Femur (tissue), 1 donor: Measurements from ENCODE around the gene CLEC16A.
A peak's percentile ranks its signal among the peaks of the same experiment; 100 is the strongest.

Source experiments
- DNase-seq: peaks from one replicate; pipeline ENCODE4 v3.0.0-alpha.2; 2017

Gene CLEC16A

DNA sequence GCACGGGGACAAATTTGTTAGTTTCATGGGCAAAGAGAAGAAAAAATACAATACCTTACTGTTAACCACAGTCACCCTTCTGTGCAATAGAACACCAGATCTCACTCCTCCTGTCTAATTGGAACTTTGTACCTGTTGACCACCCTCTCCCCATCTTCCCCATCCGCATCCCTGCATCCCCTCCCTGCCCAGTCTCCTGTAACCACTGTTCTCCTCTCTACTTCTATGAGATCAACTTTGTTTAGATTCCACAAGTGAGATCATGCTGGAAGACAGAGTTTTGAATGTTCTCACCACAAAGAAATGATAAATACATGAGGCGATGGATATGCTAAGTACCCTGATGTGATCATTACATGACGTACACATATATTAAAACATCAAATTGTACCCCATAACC lies 47.7 kb downstream of the CLEC16A start:
- no peak for DNase-seq

- DNase-seq = no peak
Measured at GRCh38 chr16:10992797-10993196, 48.4 kb downstream of the CLEC16A start.

DNA sequence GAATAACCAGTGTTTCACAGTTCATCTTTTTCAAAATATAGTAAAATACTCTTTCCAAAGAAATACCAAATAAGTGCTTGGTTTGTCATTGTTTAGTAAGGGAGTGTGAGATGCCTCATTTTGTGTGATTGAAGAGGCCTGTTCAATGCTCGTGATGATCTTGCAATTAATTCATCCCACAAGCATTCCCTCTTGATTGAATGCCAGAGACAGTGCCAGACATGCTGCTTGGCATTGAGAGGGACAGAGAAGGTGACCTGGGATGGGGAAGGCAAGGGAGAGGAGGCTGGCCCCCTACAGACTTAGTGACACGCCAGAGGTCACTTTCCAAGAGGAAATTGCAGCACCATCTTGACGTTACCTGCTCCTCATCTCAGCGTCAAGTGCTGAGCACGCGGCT lies 49.3 kb downstream of the CLEC16A start:
- DNase-seq = no peak

- DNase-seq = no peak
Measured at GRCh38 chr16:10994571-10994970, 50.2 kb downstream of the CLEC16A start.

DNA sequence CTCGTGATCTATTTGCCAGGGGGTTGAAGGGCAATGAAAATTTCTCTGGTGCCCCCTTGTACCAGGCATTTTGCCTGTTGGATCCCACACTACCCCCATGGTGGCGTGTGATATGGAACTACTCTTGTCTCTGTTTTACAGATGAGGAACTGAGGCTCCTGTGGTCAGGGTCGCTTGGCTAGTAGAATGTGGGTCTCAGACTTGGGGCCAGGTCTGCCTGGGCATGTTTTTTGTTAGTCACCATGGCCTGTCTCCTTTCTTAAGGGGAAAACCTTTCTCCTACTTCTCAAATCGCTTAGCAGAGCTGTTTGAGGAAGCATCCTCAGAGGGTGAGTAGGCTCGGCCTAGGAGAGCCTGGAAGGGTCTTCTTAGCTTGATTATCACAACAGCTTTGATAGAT lies 51.2 kb downstream of the CLEC16A start:
- no peak for DNase-seq

DNA sequence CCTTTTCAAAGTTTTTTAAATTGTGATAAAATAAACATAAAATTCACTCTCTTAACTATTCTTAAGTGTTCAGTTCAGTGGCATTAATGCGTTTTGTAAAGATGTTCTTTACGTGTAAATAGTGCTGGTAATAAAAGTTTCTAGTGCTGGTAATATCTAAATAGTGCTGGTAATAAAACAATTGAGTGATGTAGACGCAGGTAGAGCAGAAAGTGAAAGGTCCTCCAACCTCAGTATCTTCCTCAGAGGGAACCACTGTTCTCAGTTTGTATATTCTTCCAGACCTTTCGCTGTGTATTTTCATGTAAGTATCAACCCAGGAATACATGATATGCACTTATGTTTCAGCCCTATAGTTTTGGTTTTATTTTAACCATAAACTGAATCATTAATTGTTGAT lies 53.1 kb downstream of the CLEC16A start:
- DNase-seq = no peak

GRCh38 chr16:10999300-10999699 lies 54.9 kb downstream of the CLEC16A start:
- DNase-seq = no peak

DNA sequence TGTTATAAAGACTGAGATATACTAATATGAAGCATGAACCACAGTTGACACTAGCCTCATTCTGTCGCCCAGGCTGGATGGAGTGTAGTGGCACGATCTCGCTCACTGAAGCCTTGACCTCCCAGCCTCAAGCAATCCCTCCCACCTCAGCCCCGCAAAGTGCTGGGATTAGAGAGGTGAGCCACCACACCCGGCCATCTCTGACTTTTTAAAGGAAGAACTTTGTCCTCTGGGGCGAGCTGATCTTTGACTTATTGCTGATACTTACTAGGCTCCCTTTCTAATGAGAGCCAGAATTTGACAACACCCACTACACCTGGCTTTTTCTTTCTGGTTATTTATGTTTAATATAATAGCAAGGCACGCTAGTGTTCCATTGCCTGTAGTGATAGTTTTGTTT lies 57.2 kb downstream of the CLEC16A start:
- DNase-seq = no peak

- no peak for DNase-seq
Measured at GRCh38 chr16:11003141-11003540, 58.8 kb downstream of the CLEC16A start.

- peak; percentile 39 for DNase-seq
Measured at GRCh38 chr16:11004351-11004750, 60.0 kb downstream of the CLEC16A start.

DNA sequence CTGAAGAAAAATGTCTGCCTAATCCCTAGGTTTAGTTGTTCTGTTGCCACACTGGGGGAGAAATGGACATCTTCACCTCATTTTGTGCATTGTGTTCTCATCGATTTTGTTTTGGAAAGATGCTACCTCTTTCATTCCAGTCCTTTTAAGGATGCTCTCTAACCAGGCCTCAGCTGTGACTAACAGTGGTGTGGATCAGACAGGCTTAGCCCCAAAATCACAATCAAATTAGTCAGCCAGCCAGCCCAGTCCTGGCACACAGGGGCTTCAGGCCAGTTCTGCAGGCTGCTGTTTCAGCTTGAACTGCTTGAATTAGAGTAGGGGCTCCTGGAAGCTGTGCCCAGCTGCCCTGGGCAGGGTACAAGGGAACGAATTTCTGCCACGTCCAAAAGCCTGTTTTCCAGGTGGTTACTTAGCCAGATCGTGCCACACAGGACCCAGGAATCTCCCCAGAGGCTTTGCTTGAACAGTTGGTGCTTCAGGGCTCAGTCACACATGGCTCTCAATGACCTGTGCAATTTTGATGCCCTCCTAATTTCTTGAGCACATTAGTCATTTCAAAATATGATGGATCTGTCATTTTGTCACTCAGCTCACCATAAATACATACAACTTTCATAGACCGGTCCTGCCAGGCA lies 60.7 kb downstream of the CLEC16A start:
- DNase-seq = no peak

DNA sequence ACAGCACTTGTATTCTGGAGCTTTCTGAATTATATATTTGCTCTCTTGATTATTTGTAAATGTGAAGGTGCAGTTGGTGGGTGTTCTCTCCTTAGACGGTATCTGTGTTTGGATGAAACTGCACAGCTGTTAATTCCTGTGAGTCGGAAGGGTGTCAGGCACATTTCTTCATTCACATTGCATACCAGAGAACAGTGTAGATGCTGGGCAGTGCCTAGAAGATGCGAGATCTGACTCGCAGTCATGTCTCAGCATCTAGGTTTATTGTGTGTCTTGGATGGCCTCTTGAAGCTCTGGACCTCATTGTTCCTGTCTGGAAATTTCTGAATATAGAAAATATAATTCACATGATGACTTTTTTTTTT lies 61.2 kb downstream of the CLEC16A start:
- DNase-seq = no peak

DNA sequence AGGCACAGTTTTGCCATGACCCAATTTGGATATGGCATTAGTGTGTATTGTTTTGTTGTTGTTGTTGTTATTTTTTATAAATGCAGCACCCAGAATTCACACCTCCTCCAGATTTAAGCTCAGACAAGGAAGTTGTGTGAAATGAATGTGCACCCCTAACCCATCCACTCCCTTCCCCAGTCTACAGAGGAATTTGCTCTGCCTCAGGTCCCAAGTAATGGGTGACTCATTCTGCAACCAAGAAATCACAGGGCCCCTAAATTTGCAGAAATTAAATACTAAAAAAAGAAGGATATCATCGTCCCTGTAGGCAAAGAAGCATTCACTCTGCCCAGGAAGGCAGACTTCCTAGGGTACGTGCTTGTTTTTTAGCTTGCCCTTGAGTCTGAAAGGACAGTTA lies 62.3 kb downstream of the CLEC16A start:
- DNase-seq = no peak

GRCh38 chr16:11007714-11008280 lies 63.4 kb downstream of the CLEC16A start:
- DNase-seq = no peak

GRCh38 chr16:11009027-11009755 lies 64.8 kb downstream of the CLEC16A start:
- DNase-seq = no peak

DNA sequence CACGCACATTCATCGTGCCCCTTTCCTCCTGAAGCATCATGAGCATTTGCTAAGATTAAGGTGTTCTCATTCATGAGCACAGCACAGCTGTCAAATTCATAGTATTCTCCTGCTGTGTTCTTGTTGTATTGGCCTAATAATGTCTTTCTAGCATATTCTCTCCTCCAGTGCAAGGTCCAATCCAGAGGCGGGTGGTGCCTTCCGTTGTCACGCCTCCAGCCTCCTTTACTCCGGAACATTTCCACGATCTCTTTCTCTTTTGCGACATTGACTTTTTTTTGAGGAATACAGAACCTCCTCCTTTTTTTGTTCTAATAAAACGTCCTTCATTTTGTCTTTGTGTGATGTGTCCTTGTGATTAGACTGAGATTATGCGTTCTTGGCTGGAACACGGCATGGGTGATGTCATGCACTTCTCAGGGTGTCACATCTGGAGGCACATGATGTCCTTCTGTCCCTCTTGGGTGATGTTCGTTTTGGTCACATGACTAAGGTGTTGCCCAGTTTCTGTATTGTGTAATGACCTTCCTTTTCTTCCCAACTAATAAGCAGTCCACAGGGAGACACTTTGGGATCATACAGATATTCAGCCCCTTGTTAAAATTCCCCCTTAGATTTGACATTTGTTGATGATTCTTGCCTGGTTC lies 66.3 kb downstream of the CLEC16A start:
- DNase-seq = no peak

DNA sequence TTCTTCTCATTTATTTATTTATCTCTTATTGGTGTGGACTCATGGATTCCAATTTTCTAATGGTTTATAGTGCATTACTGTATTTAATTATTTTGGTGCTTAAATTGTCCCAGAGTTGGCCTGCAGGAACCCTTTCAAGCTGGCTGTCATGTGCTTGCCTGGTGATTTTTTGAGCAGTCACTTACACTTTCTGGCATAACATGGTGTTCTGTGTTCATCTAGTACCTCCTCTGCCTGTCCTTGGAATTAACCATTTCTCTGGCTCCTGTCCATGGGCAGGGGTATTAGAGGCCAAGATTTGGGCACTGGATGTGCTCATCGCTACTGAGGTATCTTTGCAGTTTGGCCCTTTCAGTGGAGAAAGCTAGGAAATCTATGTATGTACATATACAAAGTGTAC lies 67.0 kb downstream of the CLEC16A start:
- DNase-seq = no peak

GRCh38 chr16:11012841-11013240 lies 68.5 kb downstream of the CLEC16A start:
- no peak for DNase-seq

- DNase-seq = no peak
Measured at GRCh38 chr16:11014136-11014535, 69.8 kb downstream of the CLEC16A start.

DNA sequence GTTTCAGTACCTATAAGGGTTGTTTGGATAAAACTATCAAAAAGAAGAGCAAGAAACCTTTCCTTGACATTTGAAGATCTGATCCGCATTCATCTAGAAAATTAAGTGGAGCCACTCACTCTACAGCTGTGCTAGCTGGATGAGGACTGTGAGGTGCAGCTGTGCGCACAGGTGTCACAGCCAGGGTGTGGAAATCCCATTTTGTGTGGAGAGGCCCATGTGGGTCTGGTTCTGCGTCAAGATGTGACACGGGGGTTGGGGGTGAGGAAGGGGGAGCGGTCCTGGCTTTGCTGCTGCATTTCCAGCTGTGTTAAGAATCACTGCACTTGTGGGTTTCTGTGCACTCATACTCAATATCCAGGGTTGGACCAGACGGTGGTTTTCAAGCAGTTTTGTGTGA lies 70.7 kb downstream of the CLEC16A start:
- peak; percentile 62 for DNase-seq

- no peak for DNase-seq
Measured at GRCh38 chr16:11015607-11016006, 71.2 kb downstream of the CLEC16A start.

DNA sequence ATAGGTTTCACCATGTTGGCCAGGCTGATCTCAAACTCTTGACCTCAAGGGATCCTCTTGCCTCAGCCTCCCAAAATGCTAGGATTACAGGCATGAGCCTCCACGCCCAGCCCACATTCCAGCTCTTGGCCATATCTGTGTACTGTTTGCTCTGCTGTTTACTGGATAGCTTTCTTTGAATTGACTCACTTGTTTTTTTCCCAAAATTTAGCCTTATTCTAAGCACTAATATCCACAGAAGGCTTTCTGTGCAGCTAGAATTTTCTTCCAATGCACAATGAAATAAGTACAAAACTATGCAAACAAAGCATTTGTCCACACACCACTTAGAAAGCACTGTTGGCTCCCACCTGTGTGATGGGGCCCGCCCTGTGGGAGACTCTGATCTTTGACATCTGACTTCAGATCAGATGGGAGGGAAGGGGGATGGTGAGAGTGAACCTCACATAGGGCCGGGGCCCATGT lies 72.2 kb downstream of the CLEC16A start:
- DNase-seq = no peak

GRCh38 chr16:11016993-11017392 lies 72.6 kb downstream of the CLEC16A start:
- DNase-seq = no peak

DNA sequence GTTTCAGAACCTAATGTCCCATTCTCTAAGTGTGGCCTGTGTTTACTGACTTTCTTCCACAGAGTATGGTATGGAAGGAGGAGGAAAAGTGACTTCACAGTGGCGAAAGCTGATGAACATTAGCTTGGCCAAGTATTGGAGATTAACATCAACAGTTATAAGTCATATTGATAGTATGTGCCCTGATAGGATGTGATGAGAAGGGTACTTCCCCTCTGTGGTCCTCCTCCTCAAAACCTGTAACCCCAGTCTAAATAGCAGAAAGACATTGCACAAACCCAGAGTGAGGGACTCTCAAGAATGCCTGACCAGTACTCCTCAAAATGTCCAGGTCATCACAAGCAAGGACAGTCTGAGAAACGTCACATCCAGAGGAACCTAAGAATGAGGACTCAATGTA lies 73.1 kb downstream of the CLEC16A start:
- no peak for DNase-seq
